Vagina (tissue), 2 donors: Measurements from ENCODE around the gene NFIX. TPM values are rescaled to one million over a fixed set of nuclear protein-coding genes. Genes with fewer than 3 reads are reported as not detected.

Source experiments
- DNase-seq, 2 donors: peaks; one replicate each; pipeline ENCODE4 v3.0.0-alpha.2; 2017; ENCODE audit errors: extremely low spot score in 2 of 2
- H3K27ac ChIP-seq: fragments of 200-600 bp; sonication (generic); one replicate; pipeline ENCODE4 v1.5.1; 2019
- H3K27me3 ChIP-seq: fragments of 200-600 bp; sonication (generic); one replicate; pipeline ENCODE4 v1.5.1; 2019
- H3K36me3 ChIP-seq, 2 donors: fragments of 200-600 bp; sonication (generic); one replicate each; pipeline ENCODE4 v1.5.1; 2017 to 2019
- H3K4me1 ChIP-seq: fragments of 200-600 bp; sonication (generic); one replicate; pipeline ENCODE4 v1.5.1; 2019
- H3K4me3 ChIP-seq, 2 donors: fragments of 200-600 bp; sonication (generic); 1 replicate in 1 of 2; 2 replicates in 1 of 2; pipeline ENCODE4 v1.5.1; 2016 to 2019
- H3K9me3 ChIP-seq: fragments of 200-600 bp; sonication (generic); one replicate; pipeline ENCODE4 v1.5.1; 2019
- POLR2A ChIP-seq, 2 donors: fragments of 450-650 bp; IDR thresholded peaks; one replicate each; pipeline ENCODE4 v1.6.1; 2017; ENCODE audit warnings: antibody characterized with exemption in 2 of 2, mild to moderate bottlenecking in 2 of 2, moderate library complexity in 2 of 2
- POLR2AphosphoS5 ChIP-seq, 2 donors: sonication (generic); formaldehyde crosslinking; IDR thresholded peaks; one replicate each; pipeline ENCODE4 v1.9.0; 2017; ENCODE audit warnings: antibody characterized with exemption in 2 of 2, mild to moderate bottlenecking in 2 of 2, low read depth in 1 of 2; ENCODE audit not compliant: insufficient read depth in 1 of 2
- intact Hi-C: fragments of 100-400 bp; cut with DNase I; formaldehyde crosslinking; loops from one replicate; pipeline ENCODE4 v1.15.1; 2023
- total RNA-seq: library from RNA; depleted of rRNA; stranded (reverse); fragments of >200 nt; gene quantifications from one replicate; pipeline ENCODE4 v1.2.3, GENCODE V29; 2016
- TF ChIP-seq, protein P1 (sequence below), 3 experiments: fragments of 450-650 bp in 2 of 3; fragments of 200-600 bp in 1 of 3; sonication (generic) in 1 of 3; IDR thresholded peaks; one replicate each; pipeline ENCODE4 v1.5.1; 2017 to 2019; ENCODE audit warnings: antibody characterized with exemption in 3 of 3, mild to moderate bottlenecking in 2 of 3, moderate library complexity in 2 of 3

The NFIX gene
- total RNA-seq, 1 donor from 2014 or later, result 81.8 TPM

DNA sequence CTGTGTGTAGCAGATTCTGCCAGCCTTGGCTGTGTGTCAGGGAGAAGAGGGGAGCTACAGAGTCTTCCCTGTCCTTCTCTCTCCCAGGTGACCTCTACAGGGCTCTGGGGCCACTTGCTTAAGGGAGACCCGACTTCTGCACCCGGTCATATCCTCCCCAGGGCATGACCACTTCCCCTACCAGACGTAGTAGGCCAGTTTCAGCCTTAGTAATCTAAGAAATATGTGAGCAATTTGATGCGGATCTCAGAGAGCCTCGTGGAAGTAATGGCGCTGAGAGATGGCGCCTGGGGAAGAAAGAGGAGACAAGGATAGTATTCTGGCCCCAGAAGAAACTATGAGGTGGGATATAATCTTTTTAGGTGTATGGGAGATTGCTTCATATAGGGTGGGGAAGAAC lies 41.9 kb downstream of the NFIX start:
- intact Hi-C loops, result no loop called here
- Histone ChIP-seq H3K4me1 (peaks cover 99% of the 10 kb centered on the region), H3K9me3 (no peaks in the 10 kb centered on the region), H3K4me3 (no peak overlapping the region), H3K27ac (peak overlapping the region; percentile 99), H3K36me3 (no peaks in the 10 kb centered on the region), H3K27me3 (no peaks in the 10 kb centered on the region)
- no peak for TF ChIP-seq POLR2AphosphoS5 (IDR thresholded peaks at IDR 0.05; ENCODE audit: insufficient read depth in 1 of 2, low read depth in 1 of 2)
- no peak for TF ChIP-seq POLR2A (IDR thresholded peaks at IDR 0.05)
- TF ChIP-seq, protein P1, sequence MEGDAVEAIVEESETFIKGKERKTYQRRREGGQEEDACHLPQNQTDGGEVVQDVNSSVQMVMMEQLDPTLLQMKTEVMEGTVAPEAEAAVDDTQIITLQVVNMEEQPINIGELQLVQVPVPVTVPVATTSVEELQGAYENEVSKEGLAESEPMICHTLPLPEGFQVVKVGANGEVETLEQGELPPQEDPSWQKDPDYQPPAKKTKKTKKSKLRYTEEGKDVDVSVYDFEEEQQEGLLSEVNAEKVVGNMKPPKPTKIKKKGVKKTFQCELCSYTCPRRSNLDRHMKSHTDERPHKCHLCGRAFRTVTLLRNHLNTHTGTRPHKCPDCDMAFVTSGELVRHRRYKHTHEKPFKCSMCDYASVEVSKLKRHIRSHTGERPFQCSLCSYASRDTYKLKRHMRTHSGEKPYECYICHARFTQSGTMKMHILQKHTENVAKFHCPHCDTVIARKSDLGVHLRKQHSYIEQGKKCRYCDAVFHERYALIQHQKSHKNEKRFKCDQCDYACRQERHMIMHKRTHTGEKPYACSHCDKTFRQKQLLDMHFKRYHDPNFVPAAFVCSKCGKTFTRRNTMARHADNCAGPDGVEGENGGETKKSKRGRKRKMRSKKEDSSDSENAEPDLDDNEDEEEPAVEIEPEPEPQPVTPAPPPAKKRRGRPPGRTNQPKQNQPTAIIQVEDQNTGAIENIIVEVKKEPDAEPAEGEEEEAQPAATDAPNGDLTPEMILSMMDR (IDR thresholded peaks at IDR 0.05), result no peak
- DNase-seq, result no peak

DNA sequence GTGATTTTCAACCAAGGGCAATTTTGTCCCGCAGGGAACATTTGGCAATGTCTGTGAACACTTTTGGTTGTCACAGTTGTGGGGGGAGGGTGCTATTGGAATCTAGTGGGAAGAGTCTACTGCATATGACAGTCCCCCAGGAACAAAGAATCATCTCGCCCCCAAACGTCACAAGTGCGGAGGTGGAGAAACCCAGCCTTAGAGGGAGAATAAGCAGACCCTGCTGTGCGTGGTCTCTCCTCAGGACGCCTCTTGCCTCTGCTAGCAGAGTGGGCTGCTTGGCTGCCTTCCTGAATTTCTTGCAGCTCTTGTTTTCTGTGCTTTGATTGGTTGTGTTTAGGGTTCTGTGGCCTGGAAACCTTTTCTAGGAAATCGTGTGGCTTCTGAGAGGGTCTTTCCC lies 42.5 kb downstream of the NFIX start:
- no peaks in the 10 kb centered on the region for H3K27me3 ChIP-seq
- peak overlapping the region; percentile 99 for H3K27ac ChIP-seq
- H3K4me3 ChIP-seq, result no peak overlapping the region
- H3K9me3 ChIP-seq, result no peaks in the 10 kb centered on the region
- TF ChIP-seq, protein P1 (IDR thresholded peaks at IDR 0.05), result no peak
- H3K4me1 ChIP-seq, result peaks cover 99% of the 10 kb centered on the region
- intact Hi-C loops, result no loop called here
- DNase-seq, result no peak
- H3K36me3 ChIP-seq, result no peaks in the 10 kb centered on the region

DNA sequence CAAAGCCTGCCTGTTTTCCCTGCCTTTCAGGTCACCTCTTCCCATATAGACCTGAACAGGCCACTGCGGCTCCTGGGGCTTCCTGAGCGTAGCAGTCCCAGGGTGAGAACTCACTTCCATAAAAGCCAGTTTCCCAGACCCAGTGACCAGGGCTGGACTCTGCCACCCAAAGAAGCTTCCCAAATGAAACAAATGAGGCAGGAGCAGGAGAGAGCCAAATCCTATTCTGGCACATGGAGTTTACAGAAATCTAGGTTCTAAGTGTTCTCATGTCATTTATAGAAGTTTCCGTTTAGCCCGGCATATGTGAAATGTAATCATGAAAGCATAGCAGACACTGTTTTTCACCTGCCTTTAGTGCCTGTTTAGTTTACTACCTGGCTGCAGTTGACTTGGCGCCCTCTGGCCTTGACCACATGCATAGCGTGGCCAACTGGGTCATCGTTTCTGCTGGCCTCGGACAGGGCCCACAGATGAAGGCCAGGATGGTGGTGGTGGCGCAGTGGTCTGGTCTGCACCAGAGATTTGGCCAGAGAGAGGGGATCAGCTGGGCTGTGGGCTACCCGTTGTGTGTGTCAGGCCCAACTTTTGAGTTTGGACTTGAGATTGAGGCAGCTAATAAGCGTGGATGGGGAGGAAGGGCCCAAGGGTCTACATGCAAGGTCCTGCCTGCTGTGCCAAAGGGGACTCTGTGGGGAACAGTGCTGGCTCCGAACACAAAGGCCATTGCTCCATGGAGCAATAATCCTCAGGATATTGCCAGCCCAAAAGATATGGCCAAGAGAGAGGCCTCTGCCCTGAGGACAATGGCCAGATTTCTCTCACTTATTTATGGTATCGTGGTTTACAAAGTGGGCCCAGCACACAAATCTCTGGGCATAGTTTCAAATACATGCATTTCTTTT lies 43.3 kb downstream of the NFIX start:
- TF ChIP-seq POLR2AphosphoS5 (IDR thresholded peaks at IDR 0.05; ENCODE audit: insufficient read depth in 1 of 2, low read depth in 1 of 2), result peak in 1 of 2 donors; percentile 14
- TF ChIP-seq, protein P1 (IDR thresholded peaks at IDR 0.05), result no peak
- DNase-seq, result no peak
- Histone ChIP-seq H3K4me3 (no peak overlapping the region), H3K27ac (peak overlapping the region; percentile 99), H3K36me3 (no peaks in the 10 kb centered on the region), H3K4me1 (peaks cover 99% of the 10 kb centered on the region), H3K27me3 (no peaks in the 10 kb centered on the region), H3K9me3 (no peaks in the 10 kb centered on the region)
- intact Hi-C loops, result no loop called here

DNA sequence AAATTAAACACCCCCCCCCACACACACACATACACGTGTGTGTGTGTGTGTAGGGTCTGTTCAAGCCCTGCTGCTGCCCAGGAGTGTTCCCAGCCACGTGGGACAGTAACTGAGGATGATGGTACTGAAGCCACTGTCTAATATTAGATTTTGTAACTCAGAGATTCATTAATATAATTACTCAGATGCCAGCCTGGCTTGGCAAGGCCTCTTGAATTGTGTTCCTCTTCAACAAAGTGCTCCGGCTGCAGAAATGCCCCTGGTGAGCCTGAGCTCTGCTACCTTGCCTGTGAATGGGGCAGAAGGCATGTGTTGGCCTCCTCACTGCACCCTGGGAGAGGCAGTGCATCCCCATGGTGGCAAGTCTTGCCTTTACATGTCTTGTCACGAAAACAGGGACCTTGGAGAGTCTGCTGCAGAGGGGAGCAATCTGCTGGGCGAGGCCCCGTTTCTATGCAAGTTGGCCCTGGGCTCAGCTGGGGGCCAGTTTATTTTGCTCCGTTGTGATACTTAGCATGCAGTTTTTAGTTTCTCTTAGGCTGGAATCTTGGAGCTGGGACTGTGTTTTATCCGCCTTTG lies 44.0 kb downstream of the NFIX start:
- Histone ChIP-seq H3K9me3 (no peaks in the 10 kb centered on the region), H3K27ac (peak overlapping the region; percentile 99), H3K4me3 (no peak overlapping the region), H3K4me1 (peaks cover 99% of the 10 kb centered on the region), H3K27me3 (no peaks in the 10 kb centered on the region), H3K36me3 (no peaks in the 10 kb centered on the region)
- no peak for DNase-seq
- intact Hi-C loops, result no loop called here
- TF ChIP-seq POLR2A (IDR thresholded peaks at IDR 0.05) (no peak), POLR2AphosphoS5 (IDR thresholded peaks at IDR 0.05; ENCODE audit: insufficient read depth in 1 of 2, low read depth in 1 of 2) (no peak)
- TF ChIP-seq, protein P1 (IDR thresholded peaks at IDR 0.05), result no peak
